A549 (cell line): Measurements from ENCODE around the gene SLITRK2. TPM values are rescaled to one million over a fixed set of nuclear protein-coding genes. Genes with fewer than 3 reads are reported as not detected.

ENCODE experiments used
- ATAC-seq, 2 experiments: fragments of 200-7000 bp in 1 of 2; fragments of >200 bp in 1 of 2; cut with Nextera tagmentation in 1 of 2; cut with Tn5 transposase in 1 of 2; 3 replicates each; pipeline versions ENCODE4 v1.8.0 to v1.9.1; 2018 to 2020; ENCODE audit warnings: mild to moderate bottlenecking in 1 of 2, moderate library complexity in 1 of 2
- CTCF ChIA-PET: fragments of 300-600 bp; sonication (Branson Sonifier 250); formaldehyde crosslinking; extraction: SDS; loops from one replicate; lab custom pipeline; 2021; ENCODE audit warnings: antibody characterized with exemption, inconsistent platforms; lab: Yijun Ruan, JAX
- POLR2A ChIA-PET: fragments of 350-600 bp; formaldehyde crosslinking; extraction: SDS; loops from one replicate; lab custom pipeline; 2021; ENCODE audit warnings: antibody characterized with exemption, inconsistent platforms; lab: Yijun Ruan, JAX
- DNase-seq, 2 experiments: peaks; one replicate each; pipeline versions ENCODE4 v3.0.0 to v3.0.0-alpha.2; 2011 to 2016; ENCODE audit warnings: low read depth in 1 of 2, low spot score in 1 of 2
- FAIRE-seq: peaks from 2 replicates; lab custom pipeline; 2011; peaks lifted over from hg19 to GRCh38; lab: Jason Lieb, UNC
- H3K27ac ChIP-seq, 2 experiments: fragments of >200 bp; sonication (Bioruptor Twin); formaldehyde crosslinking; 3 replicates each; pipeline ENCODE4 v1.5.1; 2016 to 2017
- H3K4me1 ChIP-seq: fragments of >200 bp; sonication (Bioruptor Twin); formaldehyde crosslinking; 3 replicates; pipeline ENCODE4 v1.6.1; 2016
- H3K4me2 ChIP-seq: fragments of >200 bp; sonication (Bioruptor Twin); formaldehyde crosslinking; 3 replicates; pipeline ENCODE4 v1.6.1; 2016
- H3K4me3 ChIP-seq: fragments of >200 bp; sonication (Bioruptor Twin); formaldehyde crosslinking; 3 replicates; pipeline ENCODE4 v1.5.1; 2016
- H3K9me3 ChIP-seq: fragments of >200 bp; sonication (Bioruptor Twin); formaldehyde crosslinking; 3 replicates; pipeline ENCODE4 v1.6.1; 2016
- BCL3 ChIP-seq: fragments of >200 bp; sonication (Bioruptor Twin); formaldehyde crosslinking; IDR thresholded peaks from 3 replicates; pipeline ENCODE4 v1.6.1; 2016
- ESRRA ChIP-seq: fragments of 150-350 bp; IDR thresholded peaks from 2 replicates; pipeline ENCODE4 v1.6.1; 2014; ENCODE audit warnings: mild to moderate bottlenecking, low read length, borderline replicate concordance
- GATA3 ChIP-seq: IDR thresholded peaks from 2 replicates; pipeline ENCODE4 v1.6.1; 2012; ENCODE audit warnings: borderline replicate concordance
- HOXA7 ChIP-seq: fragments of 250-450 bp; sonication (Bioruptor Pico); IDR thresholded peaks from 2 replicates; pipeline ENCODE4 v1.5.0; 2020; ENCODE audit warnings: mild to moderate bottlenecking, moderate library complexity
- JUNB ChIP-seq: fragments of >200 bp; sonication (Bioruptor Twin); formaldehyde crosslinking; IDR thresholded peaks from 2 replicates; pipeline ENCODE4 v1.6.1; 2016
- MYC ChIP-seq: IDR thresholded peaks from 2 replicates; pipeline ENCODE4 v1.6.1; 2012; ENCODE audit warnings: mild to moderate bottlenecking, inconsistent platforms, low read length, improper control_type of control experiment, borderline replicate concordance
- REST ChIP-seq: fragments of 200-600 bp; sonication (generic); IDR thresholded peaks from 2 replicates; pipeline ENCODE4 v1.6.1; 2016; ENCODE audit warnings: antibody characterized with exemption, mild to moderate bottlenecking, moderate library complexity
- whole genome bisulfite sequencing: methylation state at CpG from one replicate; pipeline ENCODE4 v1.1.6; 2017; ENCODE audit errors: missing lambda C conversion rate; 5-methylcytosine and 5-hydroxymethylcytosine counted together
- polyA plus RNA-seq, 4 experiments: library from polyadenylated mRNA; depleted of rRNA in 3 of 4; stranded (reverse); fragments of >200 nt; fragmentation: RNase III in 1 of 4; extraction: RNeasy Plus Mini Kit Qiagen cat#74134 plus additional on column Dnase treatment in 1 of 4; gene quantifications; 2 replicates in 3 of 4; 3 replicates in 1 of 4; pipeline ENCODE4 v1.2.3, GENCODE V29; 2011 to 2017
- small RNA-seq, 6 experiments: library from RNA; depleted of rRNA; stranded (forward); fragments of <200 nt; gene quantifications; one replicate each; pipeline ENCODE3, GENCODE V24; 2012
- TF ChIP-seq, protein P1 (sequence below): IDR thresholded peaks from 2 replicates; pipeline ENCODE4 v1.6.1; 2012
- TF ChIP-seq, protein P2 (sequence below): fragments of >200 bp; sonication (Bioruptor Twin); formaldehyde crosslinking; IDR thresholded peaks from 3 replicates; pipeline ENCODE4 v1.5.1; 2016
- TF ChIP-seq, protein P3 (sequence below): IDR thresholded peaks from 2 replicates; pipeline ENCODE4 v1.6.1; 2012; ENCODE audit warnings: low read depth, borderline replicate concordance

Gene SLITRK2
- polyA plus RNA-seq, 2 of the 4 experiments (the other 2 are of a cell fraction) = not detected

GRCh38 chrX:145861818-145862217, 44.2 kb downstream of the SLITRK2 start (continued):
- TF ChIP-seq REST = no peak
- TF ChIP-seq HOXA7 = no peak
- TF ChIP-seq, protein P1, sequence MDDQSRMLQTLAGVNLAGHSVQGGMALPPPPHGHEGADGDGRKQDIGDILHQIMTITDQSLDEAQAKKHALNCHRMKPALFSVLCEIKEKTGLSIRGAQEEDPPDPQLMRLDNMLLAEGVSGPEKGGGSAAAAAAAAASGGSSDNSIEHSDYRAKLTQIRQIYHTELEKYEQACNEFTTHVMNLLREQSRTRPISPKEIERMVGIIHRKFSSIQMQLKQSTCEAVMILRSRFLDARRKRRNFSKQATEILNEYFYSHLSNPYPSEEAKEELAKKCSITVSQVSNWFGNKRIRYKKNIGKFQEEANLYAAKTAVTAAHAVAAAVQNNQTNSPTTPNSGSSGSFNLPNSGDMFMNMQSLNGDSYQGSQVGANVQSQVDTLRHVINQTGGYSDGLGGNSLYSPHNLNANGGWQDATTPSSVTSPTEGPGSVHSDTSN = no peak
- TF ChIP-seq GATA3 = no peak
- no peak for TF ChIP-seq JUNB
- TF ChIP-seq, protein P2, sequence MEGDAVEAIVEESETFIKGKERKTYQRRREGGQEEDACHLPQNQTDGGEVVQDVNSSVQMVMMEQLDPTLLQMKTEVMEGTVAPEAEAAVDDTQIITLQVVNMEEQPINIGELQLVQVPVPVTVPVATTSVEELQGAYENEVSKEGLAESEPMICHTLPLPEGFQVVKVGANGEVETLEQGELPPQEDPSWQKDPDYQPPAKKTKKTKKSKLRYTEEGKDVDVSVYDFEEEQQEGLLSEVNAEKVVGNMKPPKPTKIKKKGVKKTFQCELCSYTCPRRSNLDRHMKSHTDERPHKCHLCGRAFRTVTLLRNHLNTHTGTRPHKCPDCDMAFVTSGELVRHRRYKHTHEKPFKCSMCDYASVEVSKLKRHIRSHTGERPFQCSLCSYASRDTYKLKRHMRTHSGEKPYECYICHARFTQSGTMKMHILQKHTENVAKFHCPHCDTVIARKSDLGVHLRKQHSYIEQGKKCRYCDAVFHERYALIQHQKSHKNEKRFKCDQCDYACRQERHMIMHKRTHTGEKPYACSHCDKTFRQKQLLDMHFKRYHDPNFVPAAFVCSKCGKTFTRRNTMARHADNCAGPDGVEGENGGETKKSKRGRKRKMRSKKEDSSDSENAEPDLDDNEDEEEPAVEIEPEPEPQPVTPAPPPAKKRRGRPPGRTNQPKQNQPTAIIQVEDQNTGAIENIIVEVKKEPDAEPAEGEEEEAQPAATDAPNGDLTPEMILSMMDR = no peak
- TF ChIP-seq ESRRA = no peak

DNA sequence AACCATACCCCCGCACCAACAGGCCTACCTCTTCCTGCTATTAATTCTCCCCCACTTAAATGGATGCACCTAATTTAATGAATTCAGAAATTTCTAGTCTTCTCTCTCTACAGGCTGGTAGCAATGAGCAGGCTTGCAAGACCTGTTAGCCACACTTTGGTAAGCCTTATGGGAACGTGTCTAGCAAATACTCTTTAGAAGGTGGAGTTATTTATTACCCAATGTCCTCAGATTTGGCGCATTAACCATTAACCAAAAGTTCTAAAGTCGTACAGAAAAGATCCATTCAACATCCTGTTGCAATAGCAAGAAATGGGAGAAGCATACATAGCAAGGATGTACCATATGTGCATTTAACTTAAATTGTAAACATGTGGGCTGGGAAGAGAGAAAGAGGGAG, 47.5 kb downstream of the SLITRK2 start:
- Histone ChIP-seq H3K27ac (no peak overlapping the region), H3K9me3 (no peaks in the 10 kb centered on the region)
- 2% methylated on average over 4 of the region's 4 CpGs for WGBS
- TF ChIP-seq MYC = no peak
- TF ChIP-seq BCL3 = no peak
- TF ChIP-seq HOXA7 = no peak
- TF ChIP-seq, protein P3, sequence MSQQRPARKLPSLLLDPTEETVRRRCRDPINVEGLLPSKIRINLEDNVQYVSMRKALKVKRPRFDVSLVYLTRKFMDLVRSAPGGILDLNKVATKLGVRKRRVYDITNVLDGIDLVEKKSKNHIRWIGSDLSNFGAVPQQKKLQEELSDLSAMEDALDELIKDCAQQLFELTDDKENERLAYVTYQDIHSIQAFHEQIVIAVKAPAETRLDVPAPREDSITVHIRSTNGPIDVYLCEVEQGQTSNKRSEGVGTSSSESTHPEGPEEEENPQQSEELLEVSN = no peak
- TF ChIP-seq, all 56 proteins: peak for 0
- H3K4me1 ChIP-seq = no peaks in the 10 kb centered on the region
- FAIRE-seq (no peak), ATAC-seq (no peak), DNase-seq (no peak)
- ChIA-PET POLR2A (no interaction called here), CTCF (no interaction called here)
- H3K4me3 ChIP-seq = no peak overlapping the region
- no peak overlapping the region for H3K4me2 ChIP-seq

Small RNAs within 50 kb of the gene (small RNA-seq; reads per million reads assigned to genes)
- 0 reads per million in 6 experiments for gene AL109653.1
